A549 (cell line): ENCODE results near the gene IGSF5. TPM values are rescaled to one million over a fixed set of nuclear protein-coding genes. Genes with fewer than 3 reads are reported as not detected.

Experiments used
- ATAC-seq, 2 experiments: fragments of 200-7000 bp in 1 of 2; fragments of >200 bp in 1 of 2; cut with Nextera tagmentation in 1 of 2; cut with Tn5 transposase in 1 of 2; 3 replicates each; pipeline versions ENCODE4 v1.8.0 to v1.9.1; 2018 to 2020; ENCODE audit warnings: mild to moderate bottlenecking in 1 of 2, moderate library complexity in 1 of 2
- CTCF ChIA-PET: fragments of 300-600 bp; sonication (Branson Sonifier 250); formaldehyde crosslinking; extraction: SDS; loops from one replicate; lab custom pipeline; 2021; ENCODE audit warnings: antibody characterized with exemption, inconsistent platforms; lab: Yijun Ruan, JAX
- POLR2A ChIA-PET: fragments of 350-600 bp; formaldehyde crosslinking; extraction: SDS; loops from one replicate; lab custom pipeline; 2021; ENCODE audit warnings: antibody characterized with exemption, inconsistent platforms; lab: Yijun Ruan, JAX
- DNase-seq, 2 experiments: peaks; one replicate each; pipeline versions ENCODE4 v3.0.0 to v3.0.0-alpha.2; 2011 to 2016; ENCODE audit warnings: low read depth in 1 of 2, low spot score in 1 of 2
- FAIRE-seq: peaks from 2 replicates; lab custom pipeline; 2011; peaks lifted over from hg19 to GRCh38; lab: Jason Lieb, UNC
- H3K27ac ChIP-seq, 2 experiments: fragments of >200 bp; sonication (Bioruptor Twin); formaldehyde crosslinking; 3 replicates each; pipeline ENCODE4 v1.5.1; 2016 to 2017
- H3K4me1 ChIP-seq: fragments of >200 bp; sonication (Bioruptor Twin); formaldehyde crosslinking; 3 replicates; pipeline ENCODE4 v1.6.1; 2016
- H3K4me2 ChIP-seq: fragments of >200 bp; sonication (Bioruptor Twin); formaldehyde crosslinking; 3 replicates; pipeline ENCODE4 v1.6.1; 2016
- H3K4me3 ChIP-seq: fragments of >200 bp; sonication (Bioruptor Twin); formaldehyde crosslinking; 3 replicates; pipeline ENCODE4 v1.5.1; 2016
- H3K9me3 ChIP-seq: fragments of >200 bp; sonication (Bioruptor Twin); formaldehyde crosslinking; 3 replicates; pipeline ENCODE4 v1.6.1; 2016
- CHD2 ChIP-seq: fragments of 150-350 bp; IDR thresholded peaks from 2 replicates; pipeline ENCODE4 v1.6.1; 2014; ENCODE audit warnings: low read length; ENCODE audit not compliant: partially characterized antibody
- EHMT2 ChIP-seq: fragments of 200-600 bp; sonication (generic); IDR thresholded peaks from 2 replicates; pipeline ENCODE4 v1.6.1; 2016; ENCODE audit warnings: antibody characterized with exemption, low read depth, mild to moderate bottlenecking, moderate library complexity
- FOSB ChIP-seq: fragments of 250-450 bp; sonication (Bioruptor Pico); IDR thresholded peaks from 2 replicates; pipeline ENCODE4 v1.5.0; 2020; ENCODE audit warnings: mild to moderate bottlenecking, moderate library complexity
- FOSL2 ChIP-seq, 2 experiments: fragments of 450-650 bp in 1 of 2; fragments of >200 bp in 1 of 2; sonication (Bioruptor Twin) in 1 of 2; formaldehyde crosslinking; IDR thresholded peaks; 2 replicates each; pipeline versions ENCODE4 v1.5.0 to v1.6.1; 2016 to 2020; ENCODE audit warnings: mild to moderate bottlenecking in 1 of 2, moderate library complexity in 1 of 2
- GATA3 ChIP-seq: IDR thresholded peaks from 2 replicates; pipeline ENCODE4 v1.6.1; 2012; ENCODE audit warnings: borderline replicate concordance
- HES2 ChIP-seq: fragments of >200 bp; sonication (Bioruptor Twin); formaldehyde crosslinking; IDR thresholded peaks from 2 replicates; pipeline ENCODE4 v1.6.1; 2016
- HMGXB4 ChIP-seq: fragments of 250-450 bp; sonication (Bioruptor Pico); IDR thresholded peaks from 2 replicates; pipeline ENCODE4 v1.5.0; 2021; ENCODE audit warnings: mild to moderate bottlenecking, moderate library complexity, borderline replicate concordance
- HOXA7 ChIP-seq: fragments of 250-450 bp; sonication (Bioruptor Pico); IDR thresholded peaks from 2 replicates; pipeline ENCODE4 v1.5.0; 2020; ENCODE audit warnings: mild to moderate bottlenecking, moderate library complexity
- HOXB13 ChIP-seq: fragments of 250-450 bp; sonication (Bioruptor Pico); IDR thresholded peaks from 2 replicates; pipeline ENCODE4 v1.5.0; 2020; ENCODE audit warnings: low read depth, mild to moderate bottlenecking, moderate library complexity
- HOXB5 ChIP-seq: fragments of 250-450 bp; sonication (Bioruptor Pico); IDR thresholded peaks from 2 replicates; pipeline ENCODE4 v1.5.0; 2020; ENCODE audit warnings: mild to moderate bottlenecking, moderate library complexity
- JUN ChIP-seq, 2 experiments: fragments of >200 bp; sonication (Bioruptor Twin); formaldehyde crosslinking; IDR thresholded peaks; 2 replicates in 1 of 2; 3 replicates in 1 of 2; pipeline ENCODE4 v1.6.1; 2016 to 2017
- JUNB ChIP-seq: fragments of >200 bp; sonication (Bioruptor Twin); formaldehyde crosslinking; IDR thresholded peaks from 2 replicates; pipeline ENCODE4 v1.6.1; 2016
- KDM1A ChIP-seq: fragments of 200-600 bp; sonication (generic); IDR thresholded peaks from 2 replicates; pipeline ENCODE4 v1.6.1; 2016; ENCODE audit warnings: low read depth, mild to moderate bottlenecking
- MAFK ChIP-seq: fragments of 450-650 bp; IDR thresholded peaks from 2 replicates; pipeline ENCODE4 v1.6.1; 2014; ENCODE audit not compliant: partially characterized antibody
- MAZ ChIP-seq: fragments of 150-350 bp; IDR thresholded peaks from 2 replicates; pipeline ENCODE4 v1.6.1; 2014; ENCODE audit warnings: antibody characterized with exemption, low read depth, low read length, borderline replicate concordance
- MYC ChIP-seq: IDR thresholded peaks from 2 replicates; pipeline ENCODE4 v1.6.1; 2012; ENCODE audit warnings: mild to moderate bottlenecking, inconsistent platforms, low read length, improper control_type of control experiment, borderline replicate concordance
- NFE2L2 ChIP-seq: fragments of 150-350 bp; conservative IDR thresholded peaks from 2 replicates; pipeline ENCODE4 v1.6.1; 2014; ENCODE audit warnings: low read length
- PBX3 ChIP-seq: IDR thresholded peaks from 2 replicates; pipeline ENCODE4 v1.6.1; 2012
- PHF8 ChIP-seq: fragments of 200-600 bp; sonication (generic); IDR thresholded peaks from 2 replicates; pipeline ENCODE4 v1.6.1; 2016; ENCODE audit warnings: low read depth, mild to moderate bottlenecking, antibody characterized with exemption, moderate library complexity, borderline replicate concordance
- RFX5 ChIP-seq: fragments of 450-650 bp; IDR thresholded peaks from 2 replicates; pipeline ENCODE4 v1.7.1; 2014; ENCODE audit warnings: antibody characterized with exemption, mild to moderate bottlenecking, moderate library complexity
- RNF2 ChIP-seq: fragments of 200-600 bp; sonication (generic); IDR thresholded peaks from 2 replicates; pipeline ENCODE4 v1.6.1; 2016; ENCODE audit warnings: low read depth, mild to moderate bottlenecking, antibody characterized with exemption, moderate library complexity, borderline replicate concordance
- TP53 ChIP-seq: fragments of 250-450 bp; sonication (Bioruptor Pico); IDR thresholded peaks from 2 replicates; pipeline ENCODE4 v1.5.0; 2021; ENCODE audit warnings: mild to moderate bottlenecking, moderate library complexity
- ZFP36 ChIP-seq: fragments of 450-650 bp; IDR thresholded peaks from 2 replicates; pipeline ENCODE4 v1.6.1; 2014; ENCODE audit warnings: borderline replicate concordance; ENCODE audit not compliant: partially characterized antibody
- ZNF302 ChIP-seq: fragments of 250-450 bp; sonication (Bioruptor Pico); IDR thresholded peaks from 2 replicates; pipeline ENCODE4 v1.9.0; 2021; ENCODE audit warnings: inconsistent platforms, mild to moderate bottlenecking, moderate library complexity
- WGBS: methylation state at CpG from one replicate; pipeline ENCODE4 v1.1.6; 2017; ENCODE audit errors: missing lambda C conversion rate; 5-methylcytosine and 5-hydroxymethylcytosine counted together
- polyA plus RNA-seq, 4 experiments: library from polyadenylated mRNA; depleted of rRNA in 3 of 4; stranded (reverse); fragments of >200 nt; fragmentation: RNase III in 1 of 4; extraction: RNeasy Plus Mini Kit Qiagen cat#74134 plus additional on column Dnase treatment in 1 of 4; gene quantifications; 2 replicates in 3 of 4; 3 replicates in 1 of 4; pipeline ENCODE4 v1.2.3, GENCODE V29; 2011 to 2017
- TF ChIP-seq, protein P1 (sequence below): IDR thresholded peaks from 2 replicates; pipeline ENCODE4 v1.6.1; 2012

The IGSF5 gene
- polyA plus RNA-seq, 2 of the 4 experiments (the other 2 are of a cell fraction) = not detected

- TF ChIP-seq PBX3 = no peak
These were observed 89.6 kb downstream of the IGSF5 start (continued) for GRCh38 chr21:39834543-39834942.

GRCh38 chr21:39837861-39838359, 92.9 kb downstream of the IGSF5 start:
- H3K27ac ChIP-seq = no peak overlapping the region
- no peak for ATAC-seq
- TF ChIP-seq HES2 (no peak), JUN (IDR thresholded peaks at IDR 0.05) (no peak), MAZ (no peak), PBX3 (no peak), ZFP36 (no peak), MYC (no peak), EHMT2 (no peak), HOXB13 (no peak), NFE2L2 (no peak), GATA3 (no peak), RFX5 (no peak), HOXA7 (CRISPR knock-in tag) (no peak)
- no peak overlapping the region for H3K4me2 ChIP-seq
- 0% methylated on average over 4 of the region's 4 CpGs for WGBS
- H3K4me3 ChIP-seq = no peak overlapping the region
- H3K9me3 ChIP-seq = no peaks in the 10 kb centered on the region
- DNase-seq = no peak
- H3K4me1 ChIP-seq = no peaks in the 10 kb centered on the region
- ChIA-PET POLR2A (no interaction called here), CTCF (no interaction called here)
- FAIRE-seq = no peak

GRCh38 chr21:39840373-39841097, 95.6 kb downstream of the IGSF5 start:
- 17% methylated on average over 5 of the region's 22 CpGs for WGBS
- TF ChIP-seq ZNF302 (CRISPR knock-in tag) = no peak
- no peak for TF ChIP-seq FOSL2 (IDR thresholded peaks at IDR 0.05)
- no peak for TF ChIP-seq FOSL2 (CRISPR knock-in tag; IDR thresholded peaks at IDR 0.05)
- TF ChIP-seq PHF8 = no peak
- TF ChIP-seq, protein P1, sequence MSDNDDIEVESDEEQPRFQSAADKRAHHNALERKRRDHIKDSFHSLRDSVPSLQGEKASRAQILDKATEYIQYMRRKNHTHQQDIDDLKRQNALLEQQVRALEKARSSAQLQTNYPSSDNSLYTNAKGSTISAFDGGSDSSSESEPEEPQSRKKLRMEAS = no peak
- no peak for TF ChIP-seq FOSB (CRISPR knock-in tag)
- no peak for TF ChIP-seq RNF2
- no peak for TF ChIP-seq KDM1A
- TF ChIP-seq HOXB5 = no peak
- no peak for TF ChIP-seq PBX3
- TF ChIP-seq CHD2 = no peak
- no peak for TF ChIP-seq HES2
- no peak for TF ChIP-seq MAFK
- TF ChIP-seq HMGXB4 (CRISPR knock-in tag) = no peak
- no peak for TF ChIP-seq TP53
- TF ChIP-seq JUNB = no peak
- DNase-seq (no peak), FAIRE-seq (no peak), ATAC-seq (no peak)
- Histone ChIP-seq H3K9me3 (no peaks in the 10 kb centered on the region), H3K27ac (no peak overlapping the region), H3K4me3 (no peak overlapping the region), H3K4me2 (no peak overlapping the region), H3K4me1 (no peaks in the 10 kb centered on the region)
- ChIA-PET CTCF (no interaction called here), POLR2A (no interaction called here)
